GF-D8 (cell line): ENCODE results near the gene EIF4A3.
A peak's percentile ranks its signal among the peaks of the same experiment; 100 is the strongest.

ENCODE experiments used
- DNase-seq: peaks from one replicate; lab custom pipeline; 2025; lab: John Stamatoyannopoulos, UW

Gene EIF4A3

DNA sequence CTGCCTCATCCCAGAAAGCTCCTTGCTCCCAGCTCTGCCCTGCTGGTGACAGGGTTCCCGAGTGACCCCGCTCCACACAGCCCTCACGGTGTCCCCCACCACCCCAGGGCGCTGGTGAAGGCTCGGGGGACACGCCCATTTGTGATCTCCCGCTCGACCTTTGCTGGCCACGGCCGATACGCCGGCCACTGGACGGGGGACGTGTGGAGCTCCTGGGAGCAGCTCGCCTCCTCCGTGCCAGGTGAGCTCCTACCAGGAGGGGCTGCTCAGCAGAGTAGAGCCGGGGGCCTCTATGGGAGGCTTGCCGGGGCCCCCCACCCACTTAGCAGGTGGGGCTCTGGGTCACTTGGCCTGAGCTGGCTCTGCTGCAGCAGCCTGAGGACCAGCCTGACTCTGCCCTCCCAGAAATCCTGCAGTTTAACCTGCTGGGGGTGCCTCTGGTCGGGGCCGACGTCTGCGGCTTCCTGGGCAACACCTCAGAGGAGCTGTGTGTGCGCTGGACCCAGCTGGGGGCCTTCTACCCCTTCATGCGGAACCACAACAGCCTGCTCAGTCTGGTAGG, 34.4 kb downstream of the EIF4A3 start:
- no peak for DNase-seq

DNA sequence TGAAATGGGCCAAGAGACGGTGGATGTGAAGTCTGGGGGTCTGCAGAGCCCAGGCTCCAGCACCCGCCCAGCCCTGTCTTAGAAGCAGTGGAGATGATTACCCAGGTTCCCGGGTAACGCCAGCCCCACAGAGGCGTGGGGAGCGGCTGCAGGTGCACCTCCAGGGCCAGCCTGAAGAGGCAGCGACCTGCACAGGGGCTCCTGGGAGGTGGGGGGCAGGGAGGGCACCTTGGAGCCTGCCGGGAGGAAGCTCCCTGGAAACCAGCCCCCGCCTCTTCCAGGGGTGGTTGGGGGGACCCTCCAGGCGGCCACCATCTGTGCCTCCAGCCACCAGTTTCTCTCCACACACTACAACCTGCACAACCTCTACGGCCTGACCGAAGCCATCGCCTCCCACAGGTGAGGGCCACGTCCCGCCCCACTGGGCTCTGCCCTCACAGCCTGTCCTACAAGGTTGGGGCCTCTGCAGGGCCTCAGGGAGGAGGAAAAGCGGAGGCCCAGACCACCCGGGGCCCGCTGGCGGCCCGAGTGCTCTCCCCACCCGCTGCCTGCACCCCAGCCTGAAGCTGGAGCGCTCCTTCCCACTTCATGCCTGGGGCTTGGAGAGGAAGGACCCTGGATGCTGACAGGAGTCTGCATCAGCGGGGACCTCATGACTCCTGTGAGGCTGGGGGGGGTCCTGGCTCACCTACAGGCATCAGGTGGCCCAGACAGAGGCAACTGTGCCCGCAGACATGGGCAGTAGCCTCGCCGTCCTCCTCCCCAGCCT, 35.0 kb downstream of the EIF4A3 start:
- no peak for DNase-seq

DNA sequence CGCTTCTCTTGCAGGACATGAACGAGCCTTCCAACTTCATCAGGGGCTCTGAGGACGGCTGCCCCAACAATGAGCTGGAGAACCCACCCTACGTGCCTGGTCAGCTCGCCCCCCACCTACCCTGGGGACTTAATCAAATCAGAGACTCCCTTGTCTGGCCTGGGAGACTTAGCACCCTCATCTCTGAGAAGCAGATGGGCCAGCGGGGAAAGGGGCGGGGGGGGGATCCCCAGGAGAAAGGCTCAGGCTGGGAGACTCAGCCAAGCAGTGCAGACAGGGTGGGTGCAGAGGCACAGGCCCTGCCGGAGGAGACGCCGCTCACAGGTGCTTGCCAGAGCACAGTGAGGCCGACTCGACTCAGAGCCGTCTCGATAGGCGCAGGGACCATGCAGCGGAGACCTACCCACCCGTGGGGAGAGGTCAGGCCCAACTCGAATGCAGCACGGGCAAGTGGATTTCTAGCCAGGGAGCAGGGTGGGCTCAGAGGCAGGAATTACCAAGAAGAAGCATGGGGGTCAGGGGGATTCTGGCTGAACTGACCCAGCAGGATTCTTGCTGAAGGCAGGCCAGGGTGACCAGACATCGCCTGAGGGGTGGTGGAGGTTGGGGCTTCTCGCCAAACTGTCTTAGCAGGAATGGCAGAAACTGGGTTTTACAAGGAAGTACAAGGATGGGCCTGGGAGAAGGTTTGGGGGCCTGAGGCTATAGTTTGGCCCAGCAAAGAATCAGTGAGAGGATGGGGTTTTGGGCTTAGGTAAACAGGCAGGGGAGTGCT, 35.8 kb downstream of the EIF4A3 start:
- no peak for DNase-seq

DNA sequence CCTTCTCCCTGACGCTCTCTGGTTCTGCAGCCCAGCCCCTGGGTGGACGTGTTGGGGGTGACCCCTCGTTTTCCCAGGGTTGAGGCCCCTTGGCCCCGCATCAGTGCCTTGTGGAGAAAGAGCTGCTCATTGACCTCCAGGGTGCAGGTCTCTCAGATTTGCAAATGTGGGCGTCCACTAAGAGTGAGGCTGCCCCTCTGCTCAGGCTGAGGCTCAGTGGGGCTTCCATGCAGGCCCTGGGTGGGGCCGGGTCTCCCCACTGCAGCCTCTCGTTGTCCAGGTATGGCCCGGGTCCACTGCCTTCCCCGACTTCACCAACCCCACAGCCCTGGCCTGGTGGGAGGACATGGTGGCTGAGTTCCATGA, 36.5 kb downstream of the EIF4A3 start:
- DNase-seq: no peak

DNA sequence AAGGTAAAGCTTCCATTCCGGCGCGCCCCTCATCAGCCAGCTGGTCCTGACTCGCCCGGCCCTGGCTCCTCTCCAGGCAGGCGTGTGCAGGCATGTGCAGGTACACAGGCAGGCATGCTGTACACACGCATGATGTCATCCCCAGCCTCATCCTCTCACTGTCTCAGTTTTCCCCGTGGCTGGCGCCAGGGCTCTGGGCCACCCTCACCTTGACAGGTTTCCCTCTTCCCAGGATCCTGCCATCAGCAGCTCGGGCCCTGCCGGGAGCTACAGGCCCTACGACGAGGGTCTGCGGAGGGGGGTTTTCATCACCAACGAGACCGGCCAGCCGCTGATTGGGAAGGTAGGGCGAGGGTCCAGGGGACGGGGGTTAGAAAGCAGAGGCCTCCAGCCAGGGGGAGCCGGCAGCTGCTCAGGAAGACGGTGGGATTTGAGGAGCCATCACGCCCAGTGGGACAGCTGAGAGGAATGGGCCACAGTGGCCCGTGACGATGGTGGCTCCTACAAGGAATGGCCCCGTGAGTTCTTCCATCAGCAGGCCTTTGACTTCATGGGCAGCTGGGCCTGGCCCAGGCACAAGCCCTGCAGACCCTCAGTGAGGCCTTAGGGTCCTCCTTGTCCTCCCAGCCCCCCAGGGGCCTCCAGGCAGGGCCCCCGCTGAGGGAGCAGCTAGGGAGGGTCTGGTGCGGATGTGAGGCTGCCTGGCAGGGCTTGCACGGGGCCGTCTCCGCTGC, 37.0 kb downstream of the EIF4A3 start:
- no peak for DNase-seq

DNA sequence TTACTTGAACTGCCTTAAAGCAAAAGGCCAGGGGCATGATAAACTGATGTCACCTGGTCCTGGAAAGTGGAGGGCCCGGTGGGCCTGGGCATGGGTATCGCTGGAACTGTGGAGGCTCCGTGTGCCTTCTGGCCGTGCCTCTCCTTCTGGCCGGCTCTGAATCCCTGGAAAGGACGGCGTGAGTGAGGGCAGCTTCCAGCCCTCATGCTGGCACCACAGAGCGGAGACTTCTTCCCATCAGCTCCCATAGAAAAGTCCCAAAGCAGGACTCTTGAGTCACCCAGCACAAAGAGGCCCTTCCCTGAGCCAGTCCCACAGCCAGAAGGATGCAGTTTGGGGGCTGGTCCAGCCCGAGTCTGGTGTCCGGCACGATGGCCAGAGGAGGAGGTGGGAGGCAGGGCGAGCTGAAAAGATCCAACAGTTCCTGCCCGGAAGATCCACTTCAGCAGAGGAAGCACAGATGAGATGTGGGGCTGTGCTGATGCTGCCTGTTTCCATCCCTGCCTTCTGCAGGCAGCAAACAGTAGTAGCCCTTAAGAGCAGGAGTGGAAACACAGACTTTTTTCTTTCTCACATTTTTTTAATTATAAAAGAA, 37.8 kb downstream of the EIF4A3 start:
- no peak for DNase-seq

DNA sequence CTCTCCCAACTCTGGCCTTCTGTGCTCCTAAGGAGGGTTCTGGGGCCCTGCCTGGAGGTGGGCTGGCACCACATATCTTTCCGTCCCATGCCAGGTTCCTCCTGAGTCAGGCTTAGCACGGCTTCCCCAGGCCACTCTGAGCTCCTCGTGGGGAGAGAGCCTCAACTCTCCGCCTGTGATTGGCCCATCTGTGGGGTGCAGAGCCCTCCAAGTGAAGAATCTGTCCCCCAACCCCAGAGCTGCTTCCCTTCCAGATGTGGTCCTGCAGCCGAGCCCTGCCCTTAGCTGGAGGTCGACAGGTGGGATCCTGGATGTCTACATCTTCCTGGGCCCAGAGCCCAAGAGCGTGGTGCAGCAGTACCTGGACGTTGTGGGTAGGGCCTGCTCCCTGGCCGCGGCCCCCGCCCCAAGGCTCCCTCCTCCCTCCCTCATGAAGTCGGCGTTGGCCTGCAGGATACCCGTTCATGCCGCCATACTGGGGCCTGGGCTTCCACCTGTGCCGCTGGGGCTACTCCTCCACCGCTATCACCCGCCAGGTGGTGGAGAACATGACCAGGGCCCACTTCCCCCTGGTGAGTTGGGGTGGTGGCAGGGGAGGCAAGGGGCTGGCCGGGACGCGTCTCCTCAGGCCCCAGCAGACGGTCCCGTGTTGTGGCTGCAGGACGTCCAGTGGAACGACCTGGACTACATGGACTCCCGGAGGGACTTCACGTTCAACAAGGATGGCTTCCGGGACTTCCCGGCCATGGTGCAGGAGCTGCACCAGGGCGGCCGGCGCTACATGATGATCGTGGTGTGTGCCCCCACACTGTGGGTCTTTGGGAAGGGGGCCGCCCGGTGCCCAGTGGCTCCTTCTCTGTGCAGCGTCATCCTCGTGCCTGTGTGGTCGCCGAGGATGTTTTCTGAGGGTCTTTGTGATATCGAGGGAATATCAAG, 38.6 kb downstream of the EIF4A3 start:
- DNase-seq: no peak

DNA sequence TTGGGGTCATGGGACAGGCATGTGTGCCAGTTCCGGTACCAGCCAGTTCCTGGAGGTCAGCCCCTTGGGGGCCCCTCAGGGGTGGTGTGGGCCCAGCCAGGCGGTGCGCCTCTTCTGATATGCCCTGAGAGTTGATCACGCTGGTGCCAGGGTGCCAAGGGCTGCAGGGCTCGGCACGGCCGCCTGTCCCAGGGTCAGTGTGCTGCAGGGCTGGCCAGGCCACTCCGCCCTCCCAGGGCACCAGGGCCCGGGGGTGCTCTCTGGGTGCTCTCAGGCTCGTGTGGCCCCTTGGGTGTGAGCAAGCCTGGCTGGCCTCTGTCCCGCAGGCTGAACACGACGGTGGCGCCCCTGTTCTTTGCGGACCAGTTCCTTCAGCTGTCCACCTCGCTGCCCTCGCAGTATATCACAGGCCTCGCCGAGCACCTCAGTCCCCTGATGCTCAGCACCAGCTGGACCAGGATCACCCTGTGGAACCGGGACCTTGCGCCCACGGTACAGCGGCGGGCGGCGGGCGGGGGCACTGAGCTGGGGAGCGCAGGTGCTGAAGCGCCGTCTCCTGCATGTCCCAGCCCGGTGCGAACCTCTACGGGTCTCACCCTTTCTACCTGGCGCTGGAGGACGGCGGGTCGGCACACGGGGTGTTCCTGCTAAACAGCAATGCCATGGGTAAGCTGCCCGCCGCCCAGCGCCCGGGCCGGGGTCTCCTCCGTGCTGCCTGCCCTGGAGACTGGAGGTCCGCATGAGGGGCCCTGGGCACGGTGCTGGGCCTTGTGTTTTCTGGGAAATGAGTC, 39.5 kb downstream of the EIF4A3 start:
- no peak for DNase-seq

DNA sequence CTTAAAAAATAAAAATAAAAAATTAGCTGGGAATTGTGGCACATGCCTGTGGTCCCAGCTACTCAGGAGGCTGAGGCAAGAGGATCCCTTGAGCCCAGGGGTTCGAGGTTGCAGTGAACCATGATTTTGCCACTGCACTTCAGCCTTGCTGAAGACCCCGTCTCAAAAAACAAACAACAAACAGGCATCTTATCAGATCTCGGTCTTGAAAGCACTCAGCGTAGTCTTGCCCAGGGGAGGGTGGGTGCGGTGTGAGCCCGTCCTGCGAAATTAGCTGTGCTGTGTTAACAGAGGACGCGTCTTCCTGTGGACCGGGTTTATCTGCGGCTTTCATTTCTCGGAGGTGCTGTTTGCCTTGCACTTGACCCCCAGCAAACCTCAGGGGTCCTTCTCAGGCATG, 40.2 kb downstream of the EIF4A3 start:
- no peak for DNase-seq

DNA sequence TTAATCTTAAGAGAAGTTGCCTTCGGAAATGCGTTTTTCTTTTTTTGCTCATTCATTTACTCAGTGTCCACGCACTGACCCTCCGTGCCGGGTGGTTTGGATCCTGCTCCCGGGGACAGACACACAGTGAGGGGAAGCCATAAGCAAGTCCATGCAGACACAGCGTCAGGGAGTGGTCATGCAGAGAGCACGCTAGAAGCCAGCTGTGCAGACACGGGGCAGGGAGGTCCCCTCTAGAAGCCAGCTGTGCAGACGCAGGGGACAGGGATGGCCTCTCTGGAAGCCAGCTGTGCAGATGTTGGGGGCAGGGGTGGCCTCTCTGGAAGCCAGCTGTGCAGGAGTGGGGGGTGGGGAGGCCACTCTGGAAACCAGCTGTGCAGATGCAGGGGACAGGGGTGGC, 40.8 kb downstream of the EIF4A3 start:
- no peak for DNase-seq

DNA sequence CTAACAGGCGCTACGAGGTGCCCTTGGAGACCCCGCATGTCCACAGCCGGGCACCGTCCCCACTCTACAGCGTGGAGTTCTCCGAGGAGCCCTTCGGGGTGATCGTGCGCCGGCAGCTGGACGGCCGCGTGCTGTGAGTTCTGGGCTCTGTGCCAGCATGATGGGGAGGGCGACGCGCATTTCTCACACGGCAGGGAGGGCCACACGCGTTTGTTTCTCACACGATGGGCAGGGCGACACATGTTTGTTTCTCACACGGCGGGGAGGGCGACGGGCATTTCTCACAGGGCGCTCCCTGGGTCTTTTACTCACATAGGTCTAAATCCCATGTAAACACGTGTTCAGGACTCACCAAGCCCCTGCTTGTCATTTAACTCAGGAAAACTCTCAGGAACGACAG, 41.2 kb downstream of the EIF4A3 start:
- DNase-seq: no peak

DNA sequence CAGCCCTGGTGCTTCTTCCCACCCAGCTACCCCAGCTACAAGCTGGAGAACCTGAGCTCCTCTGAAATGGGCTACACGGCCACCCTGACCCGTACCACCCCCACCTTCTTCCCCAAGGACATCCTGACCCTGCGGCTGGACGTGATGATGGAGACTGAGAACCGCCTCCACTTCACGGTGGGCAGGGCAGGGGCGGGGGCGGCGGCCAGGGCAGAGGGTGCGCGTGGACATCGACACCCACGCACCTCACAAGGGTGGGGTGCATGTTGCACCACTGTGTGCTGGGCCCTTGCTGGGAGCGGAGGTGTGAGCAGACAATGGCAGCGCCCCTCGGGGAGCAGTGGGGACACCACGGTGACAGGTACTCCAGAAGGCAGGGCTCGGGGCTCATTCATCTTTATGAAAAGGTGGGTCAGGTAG, 42.0 kb downstream of the EIF4A3 start:
- DNase-seq: no peak

DNA sequence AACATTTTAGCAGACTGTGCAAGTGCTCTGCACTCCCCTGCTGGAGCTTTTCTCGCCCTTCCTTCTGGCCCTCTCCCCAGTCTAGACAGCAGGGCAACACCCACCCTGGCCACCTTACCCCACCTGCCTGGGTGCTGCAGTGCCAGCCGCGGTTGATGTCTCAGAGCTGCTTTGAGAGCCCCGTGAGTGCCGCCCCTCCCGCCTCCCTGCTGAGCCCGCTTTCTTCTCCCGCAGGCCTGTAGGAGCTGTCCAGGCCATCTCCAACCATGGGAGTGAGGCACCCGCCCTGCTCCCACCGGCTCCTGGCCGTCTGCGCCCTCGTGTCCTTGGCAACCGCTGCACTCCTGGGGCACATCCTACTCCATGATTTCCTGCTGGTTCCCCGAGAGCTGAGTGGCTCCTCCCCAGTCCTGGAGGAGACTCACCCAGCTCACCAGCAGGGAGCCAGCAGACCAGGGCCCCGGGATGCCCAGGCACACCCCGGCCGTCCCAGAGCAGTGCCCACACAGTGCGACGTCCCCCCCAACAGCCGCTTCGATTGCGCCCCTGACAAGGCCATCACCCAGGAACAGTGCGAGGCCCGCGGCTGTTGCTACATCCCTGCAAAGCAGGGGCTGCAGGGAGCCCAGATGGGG, 42.5 kb downstream of the EIF4A3 start:
- no peak for DNase-seq

DNA sequence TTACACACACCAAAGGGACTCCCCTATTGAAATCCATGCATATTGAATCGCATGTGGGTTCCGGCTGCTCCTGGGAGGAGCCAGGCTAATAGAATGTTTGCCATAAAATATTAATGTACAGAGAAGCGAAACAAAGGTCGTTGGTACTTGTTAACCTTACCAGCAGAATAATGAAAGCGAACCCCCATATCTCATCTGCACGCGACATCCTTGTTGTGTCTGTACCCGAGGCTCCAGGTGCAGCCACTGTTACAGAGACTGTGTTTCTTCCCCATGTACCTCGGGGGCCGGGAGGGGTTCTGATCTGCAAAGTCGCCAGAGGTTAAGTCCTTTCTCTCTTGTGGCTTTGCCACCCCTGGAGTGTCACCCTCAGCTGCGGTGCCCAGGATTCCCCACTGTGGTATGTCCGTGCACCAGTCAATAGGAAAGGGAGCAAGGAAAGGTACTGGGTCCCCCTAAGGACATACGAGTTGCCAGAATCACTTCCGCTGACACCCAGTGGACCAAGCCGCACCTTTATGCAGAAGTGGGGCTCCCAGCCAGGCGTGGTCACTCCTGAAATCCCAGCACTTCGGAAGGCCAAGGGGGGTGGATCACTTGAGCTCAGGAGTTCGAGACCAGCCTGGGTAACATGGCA, 43.4 kb downstream of the EIF4A3 start:
- DNase-seq: no peak

DNA sequence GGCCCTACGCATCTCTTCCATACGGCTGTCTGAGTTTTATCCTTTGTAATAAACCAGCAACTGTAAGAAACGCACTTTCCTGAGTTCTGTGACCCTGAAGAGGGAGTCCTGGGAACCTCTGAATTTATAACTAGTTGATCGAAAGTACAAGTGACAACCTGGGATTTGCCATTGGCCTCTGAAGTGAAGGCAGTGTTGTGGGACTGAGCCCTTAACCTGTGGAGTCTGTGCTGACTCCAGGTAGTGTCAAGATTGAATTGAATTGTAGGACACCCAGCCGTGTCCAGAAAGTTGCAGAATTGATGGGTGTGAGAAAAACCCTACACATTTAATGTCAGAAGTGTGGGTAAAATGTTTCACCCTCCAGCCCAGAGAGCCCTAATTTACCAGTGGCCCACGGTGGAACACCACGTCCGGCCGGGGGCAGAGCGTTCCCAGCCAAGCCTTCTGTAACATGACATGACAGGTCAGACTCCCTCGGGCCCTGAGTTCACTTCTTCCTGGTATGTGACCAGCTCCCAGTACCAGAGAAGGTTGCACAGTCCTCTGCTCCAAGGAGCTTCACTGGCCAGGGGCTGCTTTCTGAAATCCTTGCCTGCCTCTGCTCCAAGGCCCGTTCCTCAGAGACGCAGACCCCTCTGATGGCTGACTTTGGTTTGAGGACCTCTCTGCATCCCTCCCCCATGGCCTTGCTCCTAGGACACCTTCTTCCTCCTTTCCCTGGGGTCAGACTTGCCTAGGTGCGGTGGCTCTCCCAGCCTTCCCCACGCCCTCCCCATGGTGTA, 44.1 kb downstream of the EIF4A3 start:
- DNase-seq: no peak

DNA sequence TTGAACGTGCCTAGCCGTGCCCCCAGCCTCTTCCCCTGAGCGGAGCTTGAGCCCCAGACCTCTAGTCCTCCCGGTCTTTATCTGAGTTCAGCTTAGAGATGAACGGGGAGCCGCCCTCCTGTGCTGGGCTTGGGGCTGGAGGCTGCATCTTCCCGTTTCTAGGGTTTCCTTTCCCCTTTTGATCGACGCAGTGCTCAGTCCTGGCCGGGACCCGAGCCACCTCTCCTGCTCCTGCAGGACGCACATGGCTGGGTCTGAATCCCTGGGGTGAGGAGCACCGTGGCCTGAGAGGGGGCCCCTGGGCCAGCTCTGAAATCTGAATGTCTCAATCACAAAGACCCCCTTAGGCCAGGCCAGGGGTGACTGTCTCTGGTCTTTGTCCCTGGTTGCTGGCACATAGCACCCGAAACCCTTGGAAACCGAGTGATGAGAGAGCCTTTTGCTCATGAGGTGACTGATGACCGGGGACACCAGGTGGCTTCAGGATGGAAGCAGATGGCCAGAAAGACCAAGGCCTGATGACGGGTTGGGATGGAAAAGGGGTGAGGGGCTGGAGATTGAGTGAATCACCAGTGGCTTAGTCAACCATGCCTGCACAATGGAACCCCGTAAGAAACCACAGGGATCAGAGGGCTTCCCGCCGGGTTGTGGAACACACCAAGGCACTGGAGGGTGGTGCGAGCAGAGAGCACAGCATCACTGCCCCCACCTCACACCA, 44.8 kb downstream of the EIF4A3 start:
- no peak for DNase-seq

DNA sequence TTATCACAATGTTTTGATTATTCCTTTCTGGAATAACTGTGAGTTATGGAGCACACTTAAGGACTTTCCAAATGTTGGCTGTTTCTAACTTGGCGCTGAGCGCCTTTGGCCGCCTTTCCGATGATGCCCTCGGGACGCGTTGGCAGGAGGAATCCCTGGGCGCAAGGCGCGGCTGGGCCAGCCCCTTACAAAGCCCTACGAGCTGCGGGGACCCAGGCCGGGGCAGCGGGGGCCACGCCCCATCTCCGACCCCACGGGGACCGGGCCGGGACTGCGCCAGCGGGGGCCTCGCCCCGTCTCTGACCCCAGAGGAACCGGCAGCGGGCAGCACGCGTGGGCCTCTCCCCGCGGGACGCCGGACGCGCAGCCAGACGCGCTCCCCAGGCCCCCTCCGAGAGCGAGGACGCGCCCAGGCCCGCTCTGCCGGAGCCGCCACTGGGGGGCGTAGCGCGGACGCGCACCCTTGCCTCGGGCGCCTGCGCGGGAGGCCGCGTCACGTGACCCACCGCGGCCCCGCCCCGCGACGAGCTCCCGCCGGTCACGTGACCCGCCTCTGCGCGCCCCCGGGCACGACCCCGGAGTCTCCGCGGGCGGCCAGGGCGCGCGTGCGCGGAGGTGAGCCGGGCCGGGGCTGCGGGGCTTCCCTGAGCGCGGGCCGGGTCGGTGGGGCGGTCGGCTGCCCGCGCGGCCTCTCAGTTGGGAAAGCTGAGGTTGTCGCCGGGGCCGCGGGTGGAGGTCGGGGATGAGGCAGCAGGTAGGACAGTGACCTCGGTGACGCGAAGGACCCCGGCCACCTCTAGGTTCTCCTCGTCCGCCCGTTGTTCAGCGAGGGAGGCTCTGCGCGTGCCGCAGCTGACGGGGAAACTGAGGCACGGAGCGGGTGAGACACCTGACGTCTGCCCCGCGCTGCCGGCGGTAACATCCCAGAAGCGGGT, 45.6 kb downstream of the EIF4A3 start, which contains the start of gene GAA:
Gene GAA (plus strand): TSS at position 571 of the 935 bp plus-strand sequence. CDS start 3,006 bp downstream, outside the sequence.
- peak; percentile 24 for DNase-seq
